NCI-H345 treated with DMSO at 0.1 percent for 48 hours (cell line): Measurements from ENCODE around the gene KCNG3.

Source experiments
- DNase-seq: peaks from one replicate; lab custom pipeline; 2025; ENCODE audit not compliant: unreplicated experiment; lab: John Stamatoyannopoulos, UW

Gene KCNG3, protein sequence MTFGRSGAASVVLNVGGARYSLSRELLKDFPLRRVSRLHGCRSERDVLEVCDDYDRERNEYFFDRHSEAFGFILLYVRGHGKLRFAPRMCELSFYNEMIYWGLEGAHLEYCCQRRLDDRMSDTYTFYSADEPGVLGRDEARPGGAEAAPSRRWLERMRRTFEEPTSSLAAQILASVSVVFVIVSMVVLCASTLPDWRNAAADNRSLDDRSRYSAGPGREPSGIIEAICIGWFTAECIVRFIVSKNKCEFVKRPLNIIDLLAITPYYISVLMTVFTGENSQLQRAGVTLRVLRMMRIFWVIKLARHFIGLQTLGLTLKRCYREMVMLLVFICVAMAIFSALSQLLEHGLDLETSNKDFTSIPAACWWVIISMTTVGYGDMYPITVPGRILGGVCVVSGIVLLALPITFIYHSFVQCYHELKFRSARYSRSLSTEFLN

GRCh38 chr2:42493468-42494354, at the start of gene KCNG3:
Gene KCNG3 (minus strand): TSS chr2:42493982. CDS start chr2:42493501, 481 bp downstream.
- DNase-seq, result peak; percentile 47

GRCh38 chr2:42542871-42543270, 49.1 kb upstream of the KCNG3 start:
- DNase-seq, result no peak

- DNase-seq, result no peak
Measured at GRCh38 chr2:42537493-42537892, 43.7 kb upstream of the KCNG3 start.

- no peak for DNase-seq
Measured at GRCh38 chr2:42532397-42532796, 38.6 kb upstream of the KCNG3 start.

- no peak for DNase-seq
Measured at GRCh38 chr2:42523341-42523740, 29.6 kb upstream of the KCNG3 start.

- DNase-seq, result no peak
Measured at GRCh38 chr2:42522035-42522434, 28.3 kb upstream of the KCNG3 start.

DNA sequence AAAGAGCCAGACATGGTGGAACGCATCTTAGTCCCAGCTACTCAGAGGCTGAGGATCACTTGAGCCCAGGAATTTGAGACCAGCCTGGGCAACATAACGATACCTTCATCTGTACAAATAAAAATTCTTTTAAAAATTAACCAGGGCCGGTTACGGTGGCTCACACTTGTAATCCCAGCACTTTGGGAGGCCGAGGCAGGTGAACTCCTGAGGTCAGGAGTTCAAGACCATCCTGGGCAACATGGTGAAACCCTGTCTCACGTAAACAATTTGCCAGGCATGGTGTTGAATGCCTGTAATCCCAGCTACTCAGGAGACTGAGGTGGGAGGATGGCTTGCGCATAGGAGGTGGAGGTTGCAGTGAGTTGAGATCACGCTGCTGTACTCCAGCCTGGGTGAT, 25.8 kb upstream of the KCNG3 start:
- no peak for DNase-seq

GRCh38 chr2:42516418-42516901, 22.7 kb upstream of the KCNG3 start:
- no peak for DNase-seq

DNA sequence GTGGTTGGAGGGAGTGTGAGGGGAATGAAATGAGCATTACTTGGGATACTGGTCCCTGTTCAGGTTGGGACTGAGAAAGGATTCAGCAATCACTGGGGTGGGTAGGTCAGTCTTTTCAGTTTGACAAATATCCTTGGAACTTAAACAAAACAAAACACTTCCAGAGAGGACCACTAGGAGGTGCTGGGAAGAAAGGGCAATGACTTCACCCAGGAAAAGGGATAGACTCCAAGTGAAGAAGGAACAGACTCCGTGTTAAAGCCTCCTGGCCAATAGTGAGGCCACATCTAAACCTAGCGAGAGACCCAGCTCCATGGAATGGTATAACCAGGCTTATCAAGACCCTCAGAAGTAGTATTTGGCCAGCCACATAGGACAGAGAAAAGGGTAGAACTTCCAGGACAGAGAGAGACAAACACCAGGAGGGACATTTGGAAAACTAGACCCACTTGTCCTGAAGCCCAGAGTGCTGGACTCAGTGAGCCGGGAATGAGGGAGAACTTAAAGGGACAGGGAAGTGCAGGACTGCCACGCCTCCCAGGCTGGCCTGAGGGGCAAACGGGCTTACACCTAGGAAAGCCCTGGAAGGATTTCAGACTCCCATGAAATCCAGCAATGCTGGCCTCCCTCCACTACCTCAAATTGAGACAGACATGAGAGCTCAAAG, 19.6 kb upstream of the KCNG3 start:
- no peak for DNase-seq

DNA sequence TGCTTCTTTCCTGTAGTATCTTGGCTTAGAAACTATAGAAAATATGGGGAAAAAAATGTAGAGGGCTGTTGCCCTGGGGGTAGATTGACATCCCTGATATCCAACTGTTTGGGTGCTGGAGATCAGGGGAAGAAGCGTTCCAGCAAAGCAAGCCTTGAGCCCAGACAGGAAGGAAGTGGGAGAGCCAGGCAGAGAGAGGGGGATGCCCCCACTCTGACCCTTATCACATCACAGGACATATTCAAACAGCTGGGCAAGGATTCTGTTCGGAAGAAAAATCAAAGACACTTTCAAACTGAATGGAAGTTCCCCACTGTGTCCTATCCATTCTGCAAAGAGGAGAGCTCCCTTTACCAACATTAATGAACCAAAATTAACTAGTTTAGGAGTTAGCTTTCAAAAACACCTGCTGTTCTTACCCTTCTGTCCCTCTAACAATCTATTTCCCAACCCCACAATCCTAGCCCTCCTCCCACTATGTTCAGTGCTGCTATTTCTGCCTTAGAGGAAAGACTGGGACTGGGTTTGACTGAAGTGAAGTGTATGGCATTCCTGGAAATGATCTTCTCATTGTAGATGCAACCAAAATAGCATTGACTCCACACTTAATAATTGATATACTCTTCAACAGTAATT, 16.9 kb upstream of the KCNG3 start:
- no peak for DNase-seq

DNA sequence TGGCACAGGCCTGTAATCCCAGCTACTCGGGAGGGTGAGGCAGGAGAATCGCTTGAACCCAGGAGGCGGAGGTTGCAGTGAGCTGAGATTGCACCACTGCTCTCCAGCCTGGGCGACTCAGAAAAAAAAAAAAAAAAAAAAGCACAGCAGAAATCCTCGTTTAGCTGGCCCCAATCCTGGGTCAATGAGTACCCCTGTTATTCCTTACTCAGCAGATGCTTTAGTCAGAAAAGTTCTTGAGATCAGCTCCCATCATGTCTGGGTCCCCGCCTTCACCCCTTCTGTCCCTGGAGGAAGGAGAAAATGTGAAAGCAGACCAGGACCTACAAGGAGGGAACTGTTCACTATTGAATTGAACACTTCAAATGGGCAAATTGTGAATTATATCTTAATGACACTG, 16.4 kb upstream of the KCNG3 start:
- no peak for DNase-seq

DNA sequence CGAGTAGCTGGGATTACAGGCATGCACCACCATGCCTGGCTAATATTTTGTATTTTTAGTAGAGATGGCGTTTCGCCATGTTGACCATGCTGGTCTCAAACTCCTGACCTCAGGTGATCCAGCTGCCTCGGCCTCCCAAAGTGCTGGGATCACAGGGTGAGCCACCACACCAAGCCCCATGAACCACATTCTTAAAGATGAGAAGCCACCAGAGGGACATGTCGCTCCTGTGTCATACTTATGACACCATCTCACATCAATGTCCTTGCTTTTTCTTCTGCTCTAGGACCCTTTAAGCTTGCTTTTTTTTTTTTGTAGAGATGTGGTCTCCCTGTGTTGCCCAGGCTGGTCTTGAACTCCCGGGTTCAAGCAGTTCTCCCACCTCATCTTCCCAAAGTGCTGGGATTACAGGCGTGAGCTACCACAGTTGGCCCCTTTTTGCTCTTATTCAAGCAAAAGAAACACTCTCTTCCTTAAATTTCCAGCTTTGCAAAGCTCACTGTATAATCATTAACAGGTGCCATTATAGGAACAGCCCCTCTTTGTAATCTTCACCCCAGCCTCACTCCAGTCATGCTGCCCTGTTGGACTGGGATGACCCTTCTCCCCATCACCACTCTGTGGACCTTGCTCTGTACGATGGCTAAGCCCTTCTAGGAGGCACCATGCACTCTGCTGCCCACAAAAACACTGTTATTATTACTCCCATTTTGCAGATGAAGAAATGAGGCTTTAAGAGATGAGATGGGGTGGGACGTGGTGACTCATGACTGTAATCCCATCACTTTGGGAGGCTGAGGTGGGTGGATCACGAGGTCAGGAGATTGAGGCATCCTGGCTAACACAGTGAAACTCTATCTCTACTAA, 10.8 kb upstream of the KCNG3 start:
- no peak for DNase-seq

DNA sequence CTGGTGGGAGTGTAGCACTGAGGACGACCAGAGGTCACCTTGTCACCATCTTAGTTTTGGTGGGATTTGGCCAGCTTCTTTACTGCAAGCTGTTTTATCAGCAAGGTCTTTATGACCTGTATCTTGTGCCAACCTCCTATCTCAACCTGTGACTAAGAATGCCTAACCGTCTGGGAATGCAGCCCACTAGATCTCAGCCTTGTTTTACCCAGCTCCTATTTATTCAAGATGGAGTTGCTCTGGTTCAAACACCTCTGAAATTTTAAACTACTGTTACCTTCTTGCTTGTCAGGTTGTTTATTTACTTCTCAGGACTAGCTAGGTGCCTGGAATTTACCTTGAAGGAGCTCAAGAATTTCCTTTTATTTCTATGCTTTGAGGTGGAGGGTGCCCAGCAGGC, 9.5 kb upstream of the KCNG3 start:
- no peak for DNase-seq

- no peak for DNase-seq
Measured at GRCh38 chr2:42498497-42498896, 4.7 kb upstream of the KCNG3 start.

- no peak for DNase-seq
Measured at GRCh38 chr2:42495611-42496010, 1.8 kb upstream of the KCNG3 start.

DNA sequence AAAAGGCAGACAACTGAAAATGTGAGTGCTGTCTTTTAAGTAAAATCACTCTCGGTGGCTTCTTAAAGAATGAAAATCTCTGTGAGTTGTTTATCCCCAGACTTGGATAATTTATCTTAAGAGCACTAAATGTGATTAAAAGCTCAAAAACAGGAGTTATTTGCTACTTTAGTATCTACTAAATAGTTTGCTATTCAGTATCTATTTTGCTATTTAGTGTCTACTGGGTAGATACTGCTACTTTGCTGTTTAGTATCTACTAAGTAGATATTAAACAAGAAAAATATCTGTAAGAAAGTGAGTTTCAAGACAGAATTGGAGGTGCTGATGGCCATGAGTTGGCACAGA, 1.4 kb upstream of the KCNG3 start:
- no peak for DNase-seq

- peak; percentile 91 for DNase-seq
Measured at GRCh38 chr2:42494355-42495233, 812 bp upstream of the KCNG3 start.

GRCh38 chr2:42492691-42493467, 903 bp downstream of the KCNG3 start:
- no peak for DNase-seq
